Measurements from ENCODE around the gene MAP1LC3A. TPM values are rescaled to one million over a fixed set of nuclear protein-coding genes. Genes with fewer than 3 reads are reported as not detected.

Gene MAP1LC3A
- total RNA-seq, 2 donors from 2014 or later: 44.8 to 46.2 TPM

GRCh38 chr20:34582221-34582620, 23.7 kb downstream of the MAP1LC3A start:
- H3K4me3 ChIP-seq: no peak overlapping the region
- H3K9ac ChIP-seq (ENCODE audit: low read depth in 2 of 2, low read length in 2 of 2): no peak overlapping the region
- no peaks in the 10 kb centered on the region for H3K27me3 ChIP-seq
- H3K36me3 ChIP-seq: no peaks in the 10 kb centered on the region
- intact Hi-C loops (cut with DNase I): loop anchor here (5.0 kb wide), 1 partner anchor 125 kb away; no protein-coding TSS in a partner anchor
- TF ChIP-seq, protein P1, sequence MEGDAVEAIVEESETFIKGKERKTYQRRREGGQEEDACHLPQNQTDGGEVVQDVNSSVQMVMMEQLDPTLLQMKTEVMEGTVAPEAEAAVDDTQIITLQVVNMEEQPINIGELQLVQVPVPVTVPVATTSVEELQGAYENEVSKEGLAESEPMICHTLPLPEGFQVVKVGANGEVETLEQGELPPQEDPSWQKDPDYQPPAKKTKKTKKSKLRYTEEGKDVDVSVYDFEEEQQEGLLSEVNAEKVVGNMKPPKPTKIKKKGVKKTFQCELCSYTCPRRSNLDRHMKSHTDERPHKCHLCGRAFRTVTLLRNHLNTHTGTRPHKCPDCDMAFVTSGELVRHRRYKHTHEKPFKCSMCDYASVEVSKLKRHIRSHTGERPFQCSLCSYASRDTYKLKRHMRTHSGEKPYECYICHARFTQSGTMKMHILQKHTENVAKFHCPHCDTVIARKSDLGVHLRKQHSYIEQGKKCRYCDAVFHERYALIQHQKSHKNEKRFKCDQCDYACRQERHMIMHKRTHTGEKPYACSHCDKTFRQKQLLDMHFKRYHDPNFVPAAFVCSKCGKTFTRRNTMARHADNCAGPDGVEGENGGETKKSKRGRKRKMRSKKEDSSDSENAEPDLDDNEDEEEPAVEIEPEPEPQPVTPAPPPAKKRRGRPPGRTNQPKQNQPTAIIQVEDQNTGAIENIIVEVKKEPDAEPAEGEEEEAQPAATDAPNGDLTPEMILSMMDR (IDR thresholded peaks at IDR 0.05): no peak
- H3K9me3 ChIP-seq: no peaks in the 10 kb centered on the region
- DNase-seq: no peak
- peak overlapping the region; percentile 13 for H3K27ac ChIP-seq
- peaks cover 12% of the 10 kb centered on the region for H3K4me1 ChIP-seq

- Histone ChIP-seq H3K9ac (ENCODE audit: low read depth in 2 of 2, low read length in 2 of 2) (peak overlapping the region in 1 of 2 donors; percentile 3), H3K27ac (no peak overlapping the region), H3K4me3 (no peak overlapping the region), H3K27me3 (no peaks in the 10 kb centered on the region), H3K4me1 (peaks cover 12% of the 10 kb centered on the region), H3K9me3 (no peaks in the 10 kb centered on the region), H3K36me3 (no peaks in the 10 kb centered on the region)
- TF ChIP-seq, protein P1 (IDR thresholded peaks at IDR 0.05): no peak
- intact Hi-C loops (cut with DNase I): loop anchor here (5.0 kb wide), 1 partner anchor 124 kb away; no protein-coding TSS in a partner anchor
- DNase-seq: no peak
Measured at GRCh38 chr20:34582911-34583310, 24.4 kb downstream of the MAP1LC3A start.

- Histone ChIP-seq H3K27ac (no peak overlapping the region), H3K9ac (ENCODE audit: low read depth in 2 of 2, low read length in 2 of 2) (peak overlapping the region in 1 of 2 donors; percentile 3), H3K9me3 (no peaks in the 10 kb centered on the region), H3K4me1 (peaks cover 12% of the 10 kb centered on the region), H3K4me3 (no peak overlapping the region), H3K27me3 (no peaks in the 10 kb centered on the region), H3K36me3 (no peaks in the 10 kb centered on the region)
- intact Hi-C loops (cut with DNase I): loop anchor here (5.0 kb wide), 1 partner anchor 124 kb away; no protein-coding TSS in a partner anchor
- DNase-seq: no peak
- TF ChIP-seq, protein P1 (IDR thresholded peaks at IDR 0.05): no peak
Measured at GRCh38 chr20:34583544-34583943, 25.0 kb downstream of the MAP1LC3A start.

DNA sequence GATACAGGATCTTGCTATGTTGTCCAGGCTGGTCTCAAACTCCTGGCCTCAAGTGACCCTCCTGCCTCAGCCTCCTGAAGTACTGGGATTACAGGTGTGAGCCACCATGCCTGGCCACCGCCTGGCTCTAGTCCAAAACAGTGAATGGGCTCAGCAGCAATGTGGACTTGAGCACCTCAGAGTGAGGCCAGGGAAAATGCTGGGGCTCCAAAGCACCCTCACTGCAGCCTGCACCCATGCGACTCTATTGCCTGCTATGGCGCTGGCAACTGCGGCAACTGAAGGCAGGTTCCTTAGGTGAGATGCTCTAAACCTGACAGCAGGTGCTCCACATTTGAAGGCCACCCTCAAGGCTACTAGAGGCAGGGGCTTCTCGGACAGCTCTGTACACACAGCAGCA, 26.5 kb downstream of the MAP1LC3A start:
- TF ChIP-seq, protein P1 (IDR thresholded peaks at IDR 0.05): no peak

GRCh38 chr20:34586488-34587163, 28.1 kb downstream of the MAP1LC3A start:
- no peaks in the 10 kb centered on the region for H3K36me3 ChIP-seq
- TF ChIP-seq, protein P1 (IDR thresholded peaks at IDR 0.05): no peak
- DNase-seq: no peak
- no peaks in the 10 kb centered on the region for H3K9me3 ChIP-seq
- H3K4me3 ChIP-seq: no peak overlapping the region
- no peak overlapping the region for H3K9ac ChIP-seq (ENCODE audit: low read depth in 2 of 2, low read length in 2 of 2)
- intact Hi-C loops (cut with DNase I): no loop called here
- H3K27me3 ChIP-seq: no peaks in the 10 kb centered on the region
- H3K4me1 ChIP-seq: peaks cover 4% of the 10 kb centered on the region
- no peak overlapping the region for H3K27ac ChIP-seq

More for the DNA sequence above, 26.5 kb downstream of the MAP1LC3A start:
- no peak overlapping the region for H3K9ac ChIP-seq (ENCODE audit: low read depth in 2 of 2, low read length in 2 of 2)
- no peak overlapping the region for H3K27ac ChIP-seq
- no peak overlapping the region for H3K4me3 ChIP-seq
- no peaks in the 10 kb centered on the region for H3K9me3 ChIP-seq
- H3K4me1 ChIP-seq: peaks cover 10% of the 10 kb centered on the region
- intact Hi-C loops (cut with DNase I): no loop called here
- H3K27me3 ChIP-seq: no peaks in the 10 kb centered on the region
- DNase-seq: no peak
- no peaks in the 10 kb centered on the region for H3K36me3 ChIP-seq

Data from colonic mucosa (tissue), 4 donors.